Kidney (tissue), 14 donors: ENCODE measurements around the gene ZNF358. TPM values are rescaled to one million over a fixed set of nuclear protein-coding genes. Genes with fewer than 3 reads are reported as not detected.

ENCODE experiments used
- DNase-seq, 5 donors: peaks; one replicate each; pipeline ENCODE4 v3.0.0-alpha.2; 2013 to 2020
- FAIRE-seq: peaks from 2 replicates; lab custom pipeline; 2012; peaks lifted over from hg19 to GRCh38; lab: Jason Lieb, UNC
- H3K27ac ChIP-seq, 2 donors: one replicate each; pipeline ENCODE4 v1.7.0; 2013; ENCODE audit warnings: low read depth in 2 of 2, low read length in 2 of 2, inconsistent platforms in 1 of 2
- H3K27me3 ChIP-seq: one replicate; pipeline ENCODE4 v1.7.1; 2013; ENCODE audit warnings: low read length, inconsistent platforms; ENCODE audit not compliant: control insufficient read depth, insufficient read depth
- H3K36me3 ChIP-seq, 3 donors: one replicate each; pipeline versions ENCODE4 v1.7.0 to v1.7.1; 2013; ENCODE audit warnings: low read length in 3 of 3, control low read depth in 1 of 3, inconsistent platforms in 1 of 3; ENCODE audit not compliant: insufficient read depth in 3 of 3, control insufficient read depth in 2 of 3
- H3K4me1 ChIP-seq, 3 donors: one replicate each; pipeline versions ENCODE4 v1.7.0 to v1.7.1; 2013; ENCODE audit warnings: low read length in 3 of 3, inconsistent platforms in 1 of 3, low read depth in 1 of 3; ENCODE audit not compliant: control insufficient read depth in 2 of 3, insufficient read depth in 2 of 3
- H3K4me3 ChIP-seq, 3 donors: one replicate each; pipeline versions ENCODE4 v1.7.0 to v1.8.1; 2013; ENCODE audit warnings: low read length in 3 of 3, control low read depth in 1 of 3, inconsistent platforms in 1 of 3
- H3K9ac ChIP-seq, 3 donors: one replicate each; pipeline versions ENCODE4 v1.7.0 to v1.7.1; 2013; ENCODE audit warnings: low read length in 3 of 3, control low read depth in 1 of 3, inconsistent platforms in 1 of 3
- H3K9me3 ChIP-seq, 3 donors: one replicate each; pipeline versions ENCODE4 v1.7.0 to v1.7.1; 2013; ENCODE audit warnings: low read length in 3 of 3, control low read depth in 1 of 3, inconsistent platforms in 1 of 3; ENCODE audit not compliant: control insufficient read depth in 2 of 3, insufficient read depth in 1 of 3
- CTCF ChIP-seq: IDR thresholded peaks from 3 replicates; pipeline ENCODE4 v1.5.1; 2012; ENCODE audit warnings: mild to moderate bottlenecking, moderate library complexity, borderline replicate concordance; ENCODE audit not compliant: insufficient read depth; ENCODE audit errors: extremely low read depth
- intact Hi-C: fragments of 100-400 bp; cut with DNase I; formaldehyde crosslinking; loops from one replicate; pipeline ENCODE4 v1.11.1; 2022
- polyA plus RNA-seq: library from polyadenylated mRNA; stranded (reverse); fragments of 350-450 nt; fragmentation: Illumina TruSeq; extraction: RNeasy Lipid Tissue Mini Kit (QIAGEN cat#74804); gene quantifications from one replicate; pipeline ENCODE4 v1.2.3, GENCODE V29; 2014; ENCODE audit warnings: low read depth, low replicate concordance; ENCODE audit not compliant: insufficient read depth
- total RNA-seq: library from RNA; stranded (reverse); fragmentation: NEBNext Ultra II Directional; extraction: Animal tissue kit (Norgen Biotek cat#: 25700); gene quantifications from one replicate; pipeline ENCODE4 v1.2.1, GENCODE V29; 2021
- donor health status: control.
- donor health status: control.
- donor health status: control.
- donor health status: control.
- donor health status: control.
- donor health status: DM: yes; HTN: yes; CAD: no.
- donor health status: Normal renal cell carcinoma (clear cell type).

ZNF358 gene
- total and polyA plus RNA-seq, 2 donors from 2014 or later = 39.1 to 79.1 TPM

GRCh38 chr19:7476777-7477494, 39.0 kb upstream of the ZNF358 start:
- peaks cover 0 to 3% (median 3%) of the 10 kb centered on the region in 3 donors for H3K36me3 ChIP-seq
- TF ChIP-seq CTCF = no peak
- peak in 2 of 5 donors; percentile 13 to 55 for DNase-seq
- H3K9ac ChIP-seq = no peak overlapping the region
- H3K27me3 ChIP-seq = no peaks in the 10 kb centered on the region
- H3K27ac ChIP-seq = no peak overlapping the region
- no peak overlapping the region for H3K4me3 ChIP-seq
- intact Hi-C loops = no loop called here
- H3K4me1 ChIP-seq = peaks cover 0 to 2% (median 0%) of the 10 kb centered on the region in 3 donors
- no peaks in the 10 kb centered on the region for H3K9me3 ChIP-seq
- no peak for FAIRE-seq

- H3K4me1 ChIP-seq = peaks cover 0 to 2% (median 0%) of the 10 kb centered on the region in 3 donors
- no peak for FAIRE-seq
- intact Hi-C loops = no loop called here
- H3K36me3 ChIP-seq = no peaks in the 10 kb centered on the region
- H3K9me3 ChIP-seq = no peaks in the 10 kb centered on the region
- no peaks in the 10 kb centered on the region for H3K27me3 ChIP-seq
- no peak overlapping the region for H3K4me3 ChIP-seq
- no peak overlapping the region for H3K27ac ChIP-seq
- no peak for TF ChIP-seq CTCF
- DNase-seq = no peak
- no peak overlapping the region for H3K9ac ChIP-seq
Measured at GRCh38 chr19:7477758-7478157, 38.1 kb upstream of the ZNF358 start.

GRCh38 chr19:7478173-7478842, 37.6 kb upstream of the ZNF358 start:
- no peak overlapping the region for H3K4me3 ChIP-seq
- H3K9ac ChIP-seq = no peak overlapping the region
- peaks cover 0 to 2% (median 0%) of the 10 kb centered on the region in 3 donors for H3K4me1 ChIP-seq
- TF ChIP-seq CTCF = no peak
- no peaks in the 10 kb centered on the region for H3K36me3 ChIP-seq
- no peak overlapping the region for H3K27ac ChIP-seq
- no peaks in the 10 kb centered on the region for H3K9me3 ChIP-seq
- DNase-seq (no peak), FAIRE-seq (no peak)
- intact Hi-C loops = no loop called here
- no peaks in the 10 kb centered on the region for H3K27me3 ChIP-seq
